K562 (cell line): ENCODE measurements around the gene GPER1. TPM values are rescaled to one million over a fixed set of nuclear protein-coding genes. Genes with fewer than 3 reads are reported as not detected.
A peak's percentile ranks its signal among the peaks of the same experiment; 100 is the strongest.

ENCODE experiments used
- ATAC-seq: fragments of 200-7000 bp; cut with Tn5 transposase; 3 replicates; pipeline ENCODE4 v1.9.1; 2020; ENCODE audit warnings: moderate library complexity
- BruUV-seq: library from RNA; stranded (reverse); fragments of 400-500 nt; replicated peaks from 2 replicates; lab custom pipeline; 2021; lab: Mats Ljungman, UMichigan
- CTCF ChIA-PET: fragments of 300-600 bp; formaldehyde crosslinking; extraction: SDS; loops from one replicate; lab custom pipeline; 2021; ENCODE audit warnings: low intra/inter-chr PET ratio; lab: Yijun Ruan, JAX
- POLR2A ChIA-PET: fragments of 300-600, 350-650 bp; sonication (Branson Sonifier 250); formaldehyde crosslinking; extraction: SDS; loops from one replicate; lab custom pipeline; 2021; ENCODE audit warnings: antibody characterized with exemption, inconsistent platforms; lab: Yijun Ruan, JAX
- DNase-seq, 4 experiments: peaks; one replicate each; pipeline versions ENCODE4 v3.0.0 to v3.0.0-alpha.2; 2011 to 2018; ENCODE audit warnings: low spot score in 3 of 4, mixed read lengths in 3 of 4; ENCODE audit errors: extremely low read depth in 1 of 4
- FAIRE-seq: peaks from 2 replicates; lab custom pipeline; 2011; peaks lifted over from hg19 to GRCh38; lab: Jason Lieb, UNC
- H2AFZ ChIP-seq: 2 replicates; pipeline ENCODE4 v1.6.0; 2011; ENCODE audit warnings: low read depth, low read length, control low read depth, inconsistent platforms
- H3K27ac ChIP-seq: fragments of 200-600 bp; 3 replicates; pipeline ENCODE4 v1.8.0; 2011; ENCODE audit warnings: low read depth, mild to moderate bottlenecking, control low read depth, inconsistent platforms, low read length, moderate library complexity, mixed read lengths; ENCODE audit errors: extremely low read depth
- H3K27me3 ChIP-seq, 2 experiments: fragments of 300-600 bp in 1 of 2; 2 replicates in 1 of 2; 3 replicates in 1 of 2; pipeline versions ENCODE4 v1.6.0 to v1.8.0; 2011; ENCODE audit warnings: inconsistent platforms in 2 of 2, low read length in 2 of 2, mild to moderate bottlenecking in 1 of 2, mixed read lengths in 1 of 2, moderate library complexity in 1 of 2; ENCODE audit not compliant: control insufficient read depth in 2 of 2, insufficient read depth in 2 of 2
- H3K36me3 ChIP-seq: fragments of 300-600 bp; 3 replicates; pipeline ENCODE4 v1.8.0; 2011; ENCODE audit warnings: mild to moderate bottlenecking, low read length, inconsistent platforms; ENCODE audit not compliant: control insufficient read depth, insufficient read depth
- H3K4me1 ChIP-seq, 2 experiments: fragments of 200-600 bp in 1 of 2; replicated peaks in 1 of 2; 2 replicates in 1 of 2; 3 replicates in 1 of 2; pipeline versions ENCODE4 v1.5.1 to v1.8.0; 2011; ENCODE audit warnings: inconsistent platforms in 2 of 2, low read length in 2 of 2, mild to moderate bottlenecking in 1 of 2, mixed read lengths in 1 of 2, moderate library complexity in 1 of 2; ENCODE audit not compliant: control insufficient read depth in 2 of 2, insufficient read depth in 2 of 2
- H3K4me2 ChIP-seq: 2 replicates; pipeline ENCODE4 v1.6.1; 2011; ENCODE audit warnings: low read length, control low read depth, inconsistent platforms, mixed read lengths; ENCODE audit not compliant: insufficient read depth
- H3K4me3 ChIP-seq: fragments of 200-600 bp; sonication (generic), shearing (Covaris generic); 2 replicates; pipeline ENCODE4 v1.5.1; 2016; ENCODE audit warnings: control low read depth, inconsistent platforms
- H3K79me2 ChIP-seq: fragments of 200-600 bp; 3 replicates; pipeline ENCODE4 v1.8.0; 2011; ENCODE audit warnings: low read length, inconsistent platforms; ENCODE audit not compliant: control insufficient read depth, insufficient read depth
- H3K9ac ChIP-seq, 2 experiments: 2 replicates each; pipeline versions ENCODE4 v1.6.0 to v1.6.1; 2011; ENCODE audit warnings: low read depth in 2 of 2, low read length in 2 of 2, control low read depth in 1 of 2, inconsistent platforms in 1 of 2, mild to moderate bottlenecking in 1 of 2, mixed read lengths in 1 of 2; ENCODE audit not compliant: insufficient read depth in 1 of 2
- H3K9me1 ChIP-seq: one replicate; pipeline ENCODE4 v1.6.0; 2011; ENCODE audit warnings: inconsistent platforms, mild to moderate bottlenecking, low read length, moderate library complexity; ENCODE audit not compliant: control insufficient read depth, insufficient read depth
- H3K9me3 ChIP-seq: replicated peaks from 2 replicates; pipeline ENCODE4 v1.5.1; 2011; ENCODE audit warnings: low read depth, low read length, inconsistent platforms; ENCODE audit not compliant: control insufficient read depth, insufficient read depth
- H4K20me1 ChIP-seq: replicated peaks from 2 replicates; pipeline ENCODE4 v1.6.1; 2011; ENCODE audit warnings: low read length, inconsistent platforms, mixed read lengths; ENCODE audit not compliant: control insufficient read depth, insufficient read depth
- CEBPG ChIP-seq, 3 experiments: fragments of 200-800 bp in 1 of 3; sonication (Bioruptor generic) in 1 of 3; sonication (generic) in 1 of 3; formaldehyde crosslinking in 1 of 3; IDR thresholded peaks in 2 of 3; conservative IDR thresholded peaks in 1 of 3; 2 replicates each; pipeline versions ENCODE4 v1.6.1 to v1.8.0; 2016 to 2022; ENCODE audit warnings: missing compliant biosample characterization in 2 of 3, missing genetic modification characterization in 2 of 3, mild to moderate bottlenecking in 1 of 3, missing genetic modification reagents in 1 of 3
- DIDO1 ChIP-seq: fragments of 450-650 bp; IDR thresholded peaks from 2 replicates; pipeline ENCODE4 v1.6.1; 2016; ENCODE audit warnings: low read depth, missing biosample characterization, missing genetic modification characterization
- E2F6 ChIP-seq, 2 experiments: IDR thresholded peaks; 2 replicates each; pipeline ENCODE4 v1.6.1; 2011; ENCODE audit warnings: borderline replicate concordance in 1 of 2, control low read depth in 1 of 2, low read depth in 1 of 2, low read length in 1 of 2, mild to moderate bottlenecking in 1 of 2, mixed read lengths in 1 of 2, moderate library complexity in 1 of 2; ENCODE audit not compliant: insufficient read depth in 1 of 2, insufficient read length in 1 of 2, poor library complexity in 1 of 2, severe bottlenecking in 1 of 2; ENCODE audit errors: extremely low read depth in 1 of 2
- HDAC1 ChIP-seq, 2 experiments: fragments of 450-650 bp; IDR thresholded peaks; 2 replicates each; pipeline ENCODE4 v1.6.1; 2016 to 2017; ENCODE audit warnings: inconsistent platforms in 1 of 2, mild to moderate bottlenecking in 1 of 2, moderate library complexity in 1 of 2
- KDM1A ChIP-seq, 2 experiments: fragments of 450-650 bp; IDR thresholded peaks; 2 replicates each; pipeline ENCODE4 v1.6.1; 2016; ENCODE audit warnings: mild to moderate bottlenecking in 2 of 2
- MAX ChIP-seq: sonication (generic); formaldehyde crosslinking; IDR thresholded peaks from 2 replicates; pipeline ENCODE4 v1.9.0; 2022; ENCODE audit warnings: mild to moderate bottlenecking, missing genetic modification reagents
- NFRKB ChIP-seq: fragments of 450-650 bp; IDR thresholded peaks from 2 replicates; pipeline ENCODE4 v1.6.1; 2016; ENCODE audit warnings: low read depth
- NFXL1 ChIP-seq: fragments of 450-650 bp; formaldehyde crosslinking; IDR thresholded peaks from 2 replicates; pipeline ENCODE4 v1.4.0; 2021; ENCODE audit warnings: mild to moderate bottlenecking
- NONO ChIP-seq, 2 experiments: fragments of 200-400 bp in 1 of 2; fragments of 450-650 bp in 1 of 2; formaldehyde crosslinking in 1 of 2; IDR thresholded peaks; 2 replicates each; pipeline ENCODE4 v1.6.1; 2017; ENCODE audit warnings: low read depth in 2 of 2, mild to moderate bottlenecking in 2 of 2, moderate library complexity in 2 of 2, low read length in 1 of 2
- PHF20 ChIP-seq: fragments of 450-650 bp; IDR thresholded peaks from 2 replicates; pipeline ENCODE4 v1.6.1; 2018; ENCODE audit not compliant: partially characterized antibody
- TCF3 ChIP-seq: sonication (generic); formaldehyde crosslinking; IDR thresholded peaks from 2 replicates; pipeline ENCODE4 v1.4.0; 2020; ENCODE audit warnings: mild to moderate bottlenecking, missing genetic modification reagents
- USF1 ChIP-seq: sonication (generic); formaldehyde crosslinking; IDR thresholded peaks from 2 replicates; pipeline ENCODE4 v1.9.0; 2022; ENCODE audit warnings: mild to moderate bottlenecking, missing genetic modification reagents
- ZC3H4 ChIP-seq: sonication (generic); formaldehyde crosslinking; IDR thresholded peaks from 2 replicates; pipeline ENCODE4 v1.9.0; 2021; ENCODE audit warnings: missing genetic modification reagents, borderline replicate concordance
- WGBS: fragments of 100-300 bp; shearing (Covaris generic); methylation state at CpG from one replicate; pipeline ENCODE4 v1.1.6; 2016; ENCODE audit warnings: low coverage, mixed read lengths; ENCODE audit not compliant: insufficient coverage; ENCODE audit errors: missing lambda C conversion rate; 5-methylcytosine and 5-hydroxymethylcytosine counted together
- in situ Hi-C: fragments of 300-500 bp; cut with MboI; formaldehyde crosslinking; loops from 4 replicates; pipeline ENCODE4 v1.15.0; 2018; ENCODE audit warnings: inconsistent platforms, mixed read lengths
- intact Hi-C: fragments of 100-400 bp; cut with micrococcal nuclease; formaldehyde crosslinking; loops from 2 replicates; pipeline ENCODE4 v1.14.2; 2022
- polyA plus RNA-seq, 8 experiments: library from polyadenylated mRNA; depleted of rRNA in 4 of 8; stranded (reverse) in 5 of 8; unstranded in 3 of 8; fragments of >200 nt; fragmentation: Nextera tagmentation in 2 of 8; fragmentation: Illumina TruSeq in 1 of 8; extraction: Ambion mirVana in 2 of 8; extraction: Trizol in 1 of 8; gene quantifications; 2 replicates each; pipeline versions ENCODE4 v1.2.1 to v1.2.3, GENCODE V29; 2011 to 2014; ENCODE audit warnings: inconsistent platforms in 1 of 8, missing spikeins in 1 of 8
- total RNA-seq, 7 experiments: library from RNA; depleted of rRNA in 6 of 7; stranded (reverse); fragments of >200 nt in 6 of 7; fragmentation: Illumina TruSeq in 2 of 7; extraction: Trizol in 2 of 7; gene quantifications; 2 replicates each; pipeline versions ENCODE4 v1.2.1 to v1.2.3, GENCODE V29; 2011 to 2021; ENCODE audit warnings: low replicate concordance in 1 of 7

Gene GPER1
- total and polyA plus RNA-seq, 9 of the 15 experiments (the other 6 are each of a cell fraction or from before 2014, with no cell fraction given): 0.04 to 0.09 (median 0.08) TPM; not detected in 6

GRCh38 chr7:1070544-1071011 lies 17.3 kb upstream of the GPER1 start:
- peaks cover 3% of the 10 kb centered on the region; the same call in 1 of the 2 replicates for H3K9me3 ChIP-seq
- DNase-seq: no peak
- no peak overlapping the region for H3K4me2 ChIP-seq
- FAIRE-seq: no peak
- POLR2A ChIA-PET: no interaction called here
- H3K27ac ChIP-seq: no peak overlapping the region
- peak; percentile 75; the same call in 1 of the 2 replicates for TF ChIP-seq MAX
- no peak for TF ChIP-seq NONO (IDR thresholded peaks at IDR 0.05; ENCODE audit: low read depth in 2 of 2, low read length in 1 of 2)
- TF ChIP-seq E2F6 (IDR thresholded peaks at IDR 0.05; ENCODE audit: borderline replicate concordance in 1 of 2, extremely low read depth in 1 of 2, insufficient read depth in 1 of 2, insufficient read length in 1 of 2, low read depth in 1 of 2, low read length in 1 of 2, poor library complexity in 1 of 2, severe bottlenecking in 1 of 2): no peak
- no peak for TF ChIP-seq DIDO1 (tag)
- TF ChIP-seq KDM1A (IDR thresholded peaks at IDR 0.05): peak in 1 of 2 experiments; percentile 65; a peak in 1 of 4 replicates
- 0 out of 2 replicates have a peak, but pooled peaks have one; percentile 25 for TF ChIP-seq ZC3H4 (CRISPR knock-in tag)
- no peak for TF ChIP-seq NFXL1 (CRISPR knock-in tag)
- TF ChIP-seq TCF3 (CRISPR knock-in tag): no peak
- 0 out of 2 replicates have a peak, but pooled peaks have one; percentile 39 for TF ChIP-seq NFRKB
- peak; percentile 18; the same call in 1 of the 2 replicates for TF ChIP-seq CEBPG (CRISPR knock-in tag; IDR thresholded peaks at IDR 0.05)
- no peak for TF ChIP-seq CEBPG (tag; conservative IDR thresholded peaks at IDR 0.05 in 1 of 2, IDR thresholded peaks at IDR 0.05 in 1 of 2)
- TF ChIP-seq HDAC1 (IDR thresholded peaks at IDR 0.05): no peak
- TF ChIP-seq PHF20: peak; percentile 78
- TF ChIP-seq USF1: peak; percentile 53; the same call in 1 of the 2 replicates
- intact Hi-C loops: no loop called here
- WGBS: 95% methylated on average over 25 of the region's 42 CpGs
- H3K4me3 ChIP-seq: no peak overlapping the region
- H3K4me1 ChIP-seq: peaks cover 2 to 32% of the 10 kb centered on the region in 2 experiments; a peak in 2 of 5 replicates
- no peak overlapping the region for H3K9ac ChIP-seq
- H3K9me1 ChIP-seq: no peaks in the 10 kb centered on the region
- CTCF ChIA-PET: no interaction called here
- ATAC-seq: no peak
- no peaks in the 10 kb centered on the region; a peak in 1 of 5 replicates for H3K27me3 ChIP-seq
- H2AFZ ChIP-seq: no peak overlapping the region
- no TSS peak for BruUV-seq
- no peaks in the 10 kb centered on the region for H3K79me2 ChIP-seq
- in situ Hi-C loops: no loop called here
- H3K36me3 ChIP-seq: no peaks in the 10 kb centered on the region
- peaks cover 2% of the 10 kb centered on the region; the same call in 1 of the 2 replicates for H4K20me1 ChIP-seq
